Tibial nerve (tissue), 4 donors: Measurements from ENCODE around the gene PEMT. TPM values are rescaled to one million over a fixed set of nuclear protein-coding genes. Genes with fewer than 3 reads are reported as not detected.

Source experiments
- DNase-seq, 2 donors: peaks; one replicate each; pipeline ENCODE4 v3.0.0-alpha.2; 2019; ENCODE audit warnings: low spot score in 2 of 2
- H3K27ac ChIP-seq, 4 donors: fragments of 200-600 bp; sonication (generic) in 3 of 4; one replicate each; pipeline ENCODE4 v1.5.1; 2017 to 2019; ENCODE audit warnings: mild to moderate bottlenecking in 1 of 4
- H3K27me3 ChIP-seq, 2 donors: fragments of 200-600 bp; sonication (generic) in 1 of 2; one replicate each; pipeline versions ENCODE4 v1.5.1 to v1.6.0; 2017 to 2019
- H3K36me3 ChIP-seq, 3 donors: fragments of 200-600 bp; sonication (generic); one replicate each; pipeline ENCODE4 v1.5.1; 2018 to 2019
- H3K4me1 ChIP-seq, 4 donors: fragments of 200-600 bp; sonication (generic) in 3 of 4; one replicate each; pipeline ENCODE4 v1.5.1; 2017 to 2019
- H3K4me3 ChIP-seq, 4 donors: fragments of 200-600 bp; sonication (generic) in 3 of 4; one replicate each; pipeline ENCODE4 v1.5.1; 2017 to 2019; ENCODE audit warnings: mild to moderate bottlenecking in 1 of 4, moderate library complexity in 1 of 4
- H3K9me3 ChIP-seq, 4 donors: fragments of 200-600 bp; sonication (generic) in 3 of 4; one replicate each; pipeline ENCODE4 v1.5.1; 2017 to 2019
- CTCF ChIP-seq, 5 experiments: fragments of 200-600 bp in 3 of 5; fragments of 450-650 bp in 2 of 5; sonication (generic) in 3 of 5; IDR thresholded peaks; one replicate each; pipeline ENCODE4 v1.5.1; 2016 to 2019; ENCODE audit warnings: antibody characterized with exemption in 5 of 5, mild to moderate bottlenecking in 3 of 5, moderate library complexity in 2 of 5
- EP300 ChIP-seq, 2 donors: sonication (generic); formaldehyde crosslinking; IDR thresholded peaks; one replicate each; pipeline ENCODE4 v1.6.1; 2017; ENCODE audit warnings: antibody characterized with exemption in 2 of 2, mild to moderate bottlenecking in 1 of 2
- POLR2A ChIP-seq, 2 donors: fragments of 450-650 bp; IDR thresholded peaks; one replicate each; pipeline ENCODE4 v1.6.1; 2017; ENCODE audit warnings: antibody characterized with exemption in 2 of 2, mild to moderate bottlenecking in 2 of 2, moderate library complexity in 2 of 2
- WGBS, 2 donors: methylation state at CpG; one replicate each; pipeline ENCODE4 v1.1.5; 2018; 5-methylcytosine and 5-hydroxymethylcytosine counted together
- total RNA-seq, 4 donors: library from RNA; depleted of rRNA; stranded (reverse); fragments of >200 nt; gene quantifications; one replicate each; pipeline ENCODE4 v1.1.0, GENCODE V29; 2016

Gene PEMT
- total RNA-seq, 4 donors from 2014 or later, result 29.5 to 80.8 (median 58.8) TPM

- Histone ChIP-seq H3K27me3 (no peaks in the 10 kb centered on the region), H3K9me3 (no peaks in the 10 kb centered on the region), H3K27ac (no peak overlapping the region), H3K4me3 (no peak overlapping the region), H3K36me3 (peaks cover 0 to 30% (median 0%) of the 10 kb centered on the region in 3 donors), H3K4me1 (no peaks in the 10 kb centered on the region)
- DNase-seq, result no peak
- WGBS, 2 donors, result 69 to 71% methylated on average over 18 to 19 of the region's 20 CpGs
- TF ChIP-seq POLR2A (IDR thresholded peaks at IDR 0.05), result no peak
- no peak for TF ChIP-seq CTCF (IDR thresholded peaks at IDR 0.05)
- no peak for TF ChIP-seq EP300 (IDR thresholded peaks at IDR 0.05)
These were observed 87.0 kb downstream of the PEMT start for GRCh38 chr17:17504341-17505140.

- no peak for DNase-seq
- peaks cover 0 to 21% (median 0%) of the 10 kb centered on the region in 3 donors for H3K36me3 ChIP-seq
- no peaks in the 10 kb centered on the region for H3K27me3 ChIP-seq
- no peak overlapping the region for H3K4me3 ChIP-seq
- H3K9me3 ChIP-seq, result no peaks in the 10 kb centered on the region
- no peak overlapping the region for H3K27ac ChIP-seq
- TF ChIP-seq EP300 (IDR thresholded peaks at IDR 0.05) (no peak), POLR2A (IDR thresholded peaks at IDR 0.05) (no peak), CTCF (IDR thresholded peaks at IDR 0.05) (no peak)
- 48 to 50% methylated on average over 6 to 7 of the region's 7 CpGs for WGBS, 2 donors
- no peaks in the 10 kb centered on the region for H3K4me1 ChIP-seq
These were observed 87.9 kb downstream of the PEMT start for GRCh38 chr17:17503566-17504130.

- H3K4me1 ChIP-seq, result no peaks in the 10 kb centered on the region
- TF ChIP-seq POLR2A (IDR thresholded peaks at IDR 0.05), result no peak
- no peak for TF ChIP-seq CTCF (IDR thresholded peaks at IDR 0.05)
- no peak for TF ChIP-seq EP300 (IDR thresholded peaks at IDR 0.05)
- no peak for DNase-seq
- H3K27ac ChIP-seq, result no peak overlapping the region
- WGBS, 2 donors, result 89 to 92% methylated on average over 21 of the region's 21 CpGs
- no peak overlapping the region for H3K4me3 ChIP-seq
- peaks cover 0 to 14% (median 0%) of the 10 kb centered on the region in 3 donors for H3K36me3 ChIP-seq
- H3K27me3 ChIP-seq, result no peaks in the 10 kb centered on the region
- no peaks in the 10 kb centered on the region for H3K9me3 ChIP-seq
These were observed 88.6 kb downstream of the PEMT start for GRCh38 chr17:17502741-17503565.

- peaks cover 0 to 7% (median 0%) of the 10 kb centered on the region in 3 donors for H3K36me3 ChIP-seq
- no peak overlapping the region for H3K27ac ChIP-seq
- no peak for TF ChIP-seq EP300 (IDR thresholded peaks at IDR 0.05)
- no peaks in the 10 kb centered on the region for H3K27me3 ChIP-seq
- peaks cover 0 to 9% (median 4%) of the 10 kb centered on the region in 4 donors for H3K4me1 ChIP-seq
- DNase-seq, result no peak
- WGBS, 2 donors, result 61 to 66% methylated on average over 14 of the region's 14 CpGs
- no peak overlapping the region for H3K4me3 ChIP-seq
- H3K9me3 ChIP-seq, result no peaks in the 10 kb centered on the region
These were observed 90.4 kb downstream of the PEMT start for GRCh38 chr17:17500999-17501605.

GRCh38 chr17:17499402-17500145 lies 91.9 kb downstream of the PEMT start:
- DNase-seq, result no peak
- H3K4me3 ChIP-seq, result no peak overlapping the region
- TF ChIP-seq POLR2A (IDR thresholded peaks at IDR 0.05) (no peak), EP300 (IDR thresholded peaks at IDR 0.05) (no peak), CTCF (IDR thresholded peaks at IDR 0.05) (no peak)
- no peaks in the 10 kb centered on the region for H3K36me3 ChIP-seq
- H3K9me3 ChIP-seq, result no peaks in the 10 kb centered on the region
- peaks cover 0 to 25% (median 16%) of the 10 kb centered on the region in 4 donors for H3K4me1 ChIP-seq
- no peaks in the 10 kb centered on the region for H3K27me3 ChIP-seq
- WGBS, 2 donors, result 84 to 90% methylated on average over 17 of the region's 17 CpGs
- no peak overlapping the region for H3K27ac ChIP-seq
